ENCODE data around the gene ZNF768. TPM values are rescaled to one million over a fixed set of nuclear protein-coding genes. Genes with fewer than 3 reads are reported as not detected.

ZNF768 gene
- total and polyA plus RNA-seq, 2 of the 13 experiments (the other 11 are each of a cell fraction or from before 2014, with no cell fraction given) = 26.7 to 34.4 TPM

DNA sequence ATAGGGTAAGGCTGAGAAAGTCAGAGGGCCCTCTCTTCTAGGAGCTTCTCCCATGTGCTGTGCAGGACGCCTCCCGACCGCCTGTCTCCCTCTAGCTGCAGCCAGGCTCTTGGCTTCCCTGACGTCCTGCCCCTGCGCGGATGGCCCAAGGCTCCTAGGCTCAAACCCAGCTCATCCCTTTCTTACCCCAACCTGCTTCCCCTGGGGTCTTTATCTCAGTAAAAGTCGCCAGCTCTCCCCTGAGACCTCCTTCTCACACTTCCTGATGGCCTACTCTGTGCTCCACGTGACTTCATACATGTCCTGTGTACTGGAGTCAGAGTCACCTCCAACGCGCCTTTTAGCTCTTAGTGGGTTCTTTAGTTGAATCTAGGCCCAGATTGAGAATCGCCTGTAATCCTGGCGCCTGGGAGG is 9.4 kb upstream of the ZNF768 start (continued):
- TF ChIP-seq, protein P1, sequence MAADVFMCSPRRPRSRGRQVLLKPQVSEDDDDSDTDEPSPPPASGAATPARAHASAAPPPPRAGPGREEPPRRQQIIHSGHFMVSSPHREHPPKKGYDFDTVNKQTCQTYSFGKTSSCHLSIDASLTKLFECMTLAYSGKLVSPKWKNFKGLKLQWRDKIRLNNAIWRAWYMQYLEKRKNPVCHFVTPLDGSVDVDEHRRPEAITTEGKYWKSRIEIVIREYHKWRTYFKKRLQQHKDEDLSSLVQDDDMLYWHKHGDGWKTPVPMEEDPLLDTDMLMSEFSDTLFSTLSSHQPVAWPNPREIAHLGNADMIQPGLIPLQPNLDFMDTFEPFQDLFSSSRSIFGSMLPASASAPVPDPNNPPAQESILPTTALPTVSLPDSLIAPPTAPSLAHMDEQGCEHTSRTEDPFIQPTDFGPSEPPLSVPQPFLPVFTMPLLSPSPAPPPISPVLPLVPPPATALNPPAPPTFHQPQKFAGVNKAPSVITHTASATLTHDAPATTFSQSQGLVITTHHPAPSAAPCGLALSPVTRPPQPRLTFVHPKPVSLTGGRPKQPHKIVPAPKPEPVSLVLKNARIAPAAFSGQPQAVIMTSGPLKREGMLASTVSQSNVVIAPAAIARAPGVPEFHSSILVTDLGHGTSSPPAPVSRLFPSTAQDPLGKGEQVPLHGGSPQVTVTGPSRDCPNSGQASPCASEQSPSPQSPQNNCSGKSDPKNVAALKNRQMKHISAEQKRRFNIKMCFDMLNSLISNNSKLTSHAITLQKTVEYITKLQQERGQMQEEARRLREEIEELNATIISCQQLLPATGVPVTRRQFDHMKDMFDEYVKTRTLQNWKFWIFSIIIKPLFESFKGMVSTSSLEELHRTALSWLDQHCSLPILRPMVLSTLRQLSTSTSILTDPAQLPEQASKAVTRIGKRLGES (CRISPR knock-in tag; IDR thresholded peaks at IDR 0.05; ENCODE audit: borderline replicate concordance) = no peak
- TF ChIP-seq, protein P2, sequence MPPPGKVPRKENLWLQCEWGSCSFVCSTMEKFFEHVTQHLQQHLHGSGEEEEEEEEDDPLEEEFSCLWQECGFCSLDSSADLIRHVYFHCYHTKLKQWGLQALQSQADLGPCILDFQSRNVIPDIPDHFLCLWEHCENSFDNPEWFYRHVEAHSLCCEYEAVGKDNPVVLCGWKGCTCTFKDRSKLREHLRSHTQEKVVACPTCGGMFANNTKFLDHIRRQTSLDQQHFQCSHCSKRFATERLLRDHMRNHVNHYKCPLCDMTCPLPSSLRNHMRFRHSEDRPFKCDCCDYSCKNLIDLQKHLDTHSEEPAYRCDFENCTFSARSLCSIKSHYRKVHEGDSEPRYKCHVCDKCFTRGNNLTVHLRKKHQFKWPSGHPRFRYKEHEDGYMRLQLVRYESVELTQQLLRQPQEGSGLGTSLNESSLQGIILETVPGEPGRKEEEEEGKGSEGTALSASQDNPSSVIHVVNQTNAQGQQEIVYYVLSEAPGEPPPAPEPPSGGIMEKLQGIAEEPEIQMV (CRISPR knock-in tag; IDR thresholded peaks at IDR 0.05; ENCODE audit: low read depth) = peak; percentile 86; the same call in 1 of the 2 replicates
- no peak for TF ChIP-seq ZNF644 (CRISPR knock-in tag; IDR thresholded peaks at IDR 0.05; ENCODE audit: low read depth)
- no peak; the same call in 1 of the 2 replicates for TF ChIP-seq YEATS4 (CRISPR knock-in tag; IDR thresholded peaks at IDR 0.05; ENCODE audit: borderline replicate concordance)
- no peak for TF ChIP-seq SCMH1 (CRISPR knock-in tag; IDR thresholded peaks at IDR 0.05; ENCODE audit: borderline replicate concordance)
- TF ChIP-seq ZFX (CRISPR knock-in tag; IDR thresholded peaks at IDR 0.05; ENCODE audit: low read depth) = peak; percentile 83
- no peak; the same call in 1 of the 2 replicates for TF ChIP-seq ZFP1 (CRISPR knock-in tag; IDR thresholded peaks at IDR 0.05)
- no peak for TF ChIP-seq ZNF790 (CRISPR knock-in tag; IDR thresholded peaks at IDR 0.05; ENCODE audit: borderline replicate concordance)
- no peak for TF ChIP-seq IRX3 (CRISPR knock-in tag; IDR thresholded peaks at IDR 0.05; ENCODE audit: borderline replicate concordance, low read depth)
- TF ChIP-seq MIER3 (CRISPR knock-in tag; IDR thresholded peaks at IDR 0.05; ENCODE audit: borderline replicate concordance) = peak; percentile 65; the same call in 1 of the 2 replicates
- TF ChIP-seq, protein P3, sequence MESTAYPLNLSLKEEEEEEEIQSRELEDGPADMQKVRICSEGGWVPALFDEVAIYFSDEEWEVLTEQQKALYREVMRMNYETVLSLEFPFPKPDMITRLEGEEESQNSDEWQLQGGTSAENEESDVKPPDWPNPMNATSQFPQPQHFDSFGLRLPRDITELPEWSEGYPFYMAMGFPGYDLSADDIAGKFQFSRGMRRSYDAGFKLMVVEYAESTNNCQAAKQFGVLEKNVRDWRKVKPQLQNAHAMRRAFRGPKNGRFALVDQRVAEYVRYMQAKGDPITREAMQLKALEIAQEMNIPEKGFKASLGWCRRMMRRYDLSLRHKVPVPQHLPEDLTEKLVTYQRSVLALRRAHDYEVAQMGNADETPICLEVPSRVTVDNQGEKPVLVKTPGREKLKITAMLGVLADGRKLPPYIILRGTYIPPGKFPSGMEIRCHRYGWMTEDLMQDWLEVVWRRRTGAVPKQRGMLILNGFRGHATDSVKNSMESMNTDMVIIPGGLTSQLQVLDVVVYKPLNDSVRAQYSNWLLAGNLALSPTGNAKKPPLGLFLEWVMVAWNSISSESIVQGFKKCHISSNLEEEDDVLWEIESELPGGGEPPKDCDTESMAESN (CRISPR knock-in tag; conservative IDR thresholded peaks at IDR 0.05) = 0 out of 2 replicates have a peak, but pooled peaks have one; percentile 44
- TF ChIP-seq HIVEP1 (CRISPR knock-in tag; IDR thresholded peaks at IDR 0.05) = no peak; the same call in 1 of the 2 replicates
- TF ChIP-seq FOXK1 (CRISPR knock-in tag; IDR thresholded peaks at IDR 0.05; ENCODE audit: borderline replicate concordance, low read depth) = no peak
- TF ChIP-seq BORCS8-MEF2B (CRISPR knock-in tag; IDR thresholded peaks at IDR 0.05) = peak; percentile 49; the same call in 1 of the 2 replicates
- TF ChIP-seq MAF1 (CRISPR knock-in tag; IDR thresholded peaks at IDR 0.05; ENCODE audit: borderline replicate concordance) = no peak
- TF ChIP-seq, protein P4, sequence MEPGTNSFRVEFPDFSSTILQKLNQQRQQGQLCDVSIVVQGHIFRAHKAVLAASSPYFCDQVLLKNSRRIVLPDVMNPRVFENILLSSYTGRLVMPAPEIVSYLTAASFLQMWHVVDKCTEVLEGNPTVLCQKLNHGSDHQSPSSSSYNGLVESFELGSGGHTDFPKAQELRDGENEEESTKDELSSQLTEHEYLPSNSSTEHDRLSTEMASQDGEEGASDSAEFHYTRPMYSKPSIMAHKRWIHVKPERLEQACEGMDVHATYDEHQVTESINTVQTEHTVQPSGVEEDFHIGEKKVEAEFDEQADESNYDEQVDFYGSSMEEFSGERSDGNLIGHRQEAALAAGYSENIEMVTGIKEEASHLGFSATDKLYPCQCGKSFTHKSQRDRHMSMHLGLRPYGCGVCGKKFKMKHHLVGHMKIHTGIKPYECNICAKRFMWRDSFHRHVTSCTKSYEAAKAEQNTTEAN (CRISPR knock-in tag; conservative IDR thresholded peaks at IDR 0.05) = 0 out of 2 replicates have a peak, but pooled peaks have one; percentile 31
- TF ChIP-seq TAF1 (CRISPR knock-in tag; IDR thresholded peaks at IDR 0.05) = no peak; the same call in 1 of the 2 replicates
- TF ChIP-seq ZNF788 (CRISPR knock-in tag; IDR thresholded peaks at IDR 0.05; ENCODE audit: borderline replicate concordance) = peak; percentile 26; the same call in 1 of the 2 replicates
- TF ChIP-seq, protein P5, sequence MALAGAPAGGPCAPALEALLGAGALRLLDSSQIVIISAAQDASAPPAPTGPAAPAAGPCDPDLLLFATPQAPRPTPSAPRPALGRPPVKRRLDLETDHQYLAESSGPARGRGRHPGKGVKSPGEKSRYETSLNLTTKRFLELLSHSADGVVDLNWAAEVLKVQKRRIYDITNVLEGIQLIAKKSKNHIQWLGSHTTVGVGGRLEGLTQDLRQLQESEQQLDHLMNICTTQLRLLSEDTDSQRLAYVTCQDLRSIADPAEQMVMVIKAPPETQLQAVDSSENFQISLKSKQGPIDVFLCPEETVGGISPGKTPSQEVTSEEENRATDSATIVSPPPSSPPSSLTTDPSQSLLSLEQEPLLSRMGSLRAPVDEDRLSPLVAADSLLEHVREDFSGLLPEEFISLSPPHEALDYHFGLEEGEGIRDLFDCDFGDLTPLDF (CRISPR knock-in tag; IDR thresholded peaks at IDR 0.05) = no peak
- TF ChIP-seq DR1 (CRISPR knock-in tag; IDR thresholded peaks at IDR 0.05) = no peak
- TF ChIP-seq SP5 (CRISPR knock-in tag; IDR thresholded peaks at IDR 0.05; ENCODE audit: borderline replicate concordance, low read depth) = peak; percentile 56; the same call in 1 of the 2 replicates
- TF ChIP-seq PHF8 (CRISPR knock-in tag; IDR thresholded peaks at IDR 0.05) = no peak

All from HepG2 (cell line).